T47D (cell line): ENCODE results near the gene CP.

Experiments
- DNase-seq, 2 experiments: peaks; one replicate each; pipeline versions ENCODE4 v3.0.0 to v3.0.0-alpha.2; 2011 to 2012; ENCODE audit warnings: low read depth in 1 of 2, low spot score in 1 of 2
- JUND ChIP-seq: IDR thresholded peaks from 2 replicates; pipeline ENCODE4 v1.6.1; 2012; ENCODE audit warnings: low read depth
- in situ Hi-C: cut with HindIII; loops from 2 replicates; pipeline ENCODE4 v1.10.0; 2016; ENCODE audit warnings: low sequenced_read_pairs, low pct_unique_long_range_greater_than_20kb

Gene CP

GRCh38 chr3:149122721-149123578, 98.7 kb downstream of the CP start:
- in situ Hi-C loops: no loop called here
- DNase-seq: no peak
- no peak for TF ChIP-seq JUND
